NT2/D1 (cell line): Measurements from ENCODE around the gene RRM2.

ENCODE experiments used
- SUZ12 ChIP-seq: IDR thresholded peaks from 2 replicates; pipeline ENCODE4 v1.6.1; 2011; ENCODE audit not compliant: insufficient read length, insufficient read depth; ENCODE audit errors: extremely low read depth
- YY1 ChIP-seq: IDR thresholded peaks from 2 replicates; pipeline ENCODE4 v1.6.1; 2011; ENCODE audit not compliant: insufficient read length, insufficient read depth
- ZNF274 ChIP-seq: IDR thresholded peaks from 2 replicates; pipeline ENCODE4 v1.6.1; 2011; ENCODE audit warnings: mild to moderate bottlenecking, low read depth, low read length

GRCh38 chr2:10079266-10079869 is 43.2 kb upstream of the RRM2 start:
- TF ChIP-seq SUZ12 = no peak
- no peak for TF ChIP-seq YY1
- TF ChIP-seq ZNF274 = no peak
